ENCODE measurements around the gene NFASC.

The NFASC gene

DNA sequence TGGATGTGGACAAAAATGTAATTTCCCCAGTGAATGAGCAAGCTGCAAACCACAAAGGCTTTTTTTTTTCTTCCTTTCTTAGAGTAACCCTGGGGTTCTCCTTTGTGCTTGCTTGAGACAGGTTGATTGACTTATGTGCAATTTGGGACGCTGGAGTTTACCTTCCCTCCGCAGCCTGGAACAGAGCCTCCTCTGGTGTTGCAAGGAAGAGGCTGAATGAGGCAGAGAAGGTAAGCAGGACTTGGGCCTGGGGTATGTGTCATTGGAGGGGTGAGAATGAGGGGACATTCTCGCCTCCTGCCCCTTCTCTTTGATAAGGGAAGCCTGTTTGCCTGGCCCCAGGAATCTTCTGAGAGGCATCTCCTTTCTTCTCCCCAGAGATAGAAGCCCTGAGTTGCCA lies 49.8 kb downstream of the NFASC start:
- intact Hi-C loops (cut with DNase I) = no loop called here
- peak in 1 of 42 donors; percentile 36 for DNase-seq

DNA sequence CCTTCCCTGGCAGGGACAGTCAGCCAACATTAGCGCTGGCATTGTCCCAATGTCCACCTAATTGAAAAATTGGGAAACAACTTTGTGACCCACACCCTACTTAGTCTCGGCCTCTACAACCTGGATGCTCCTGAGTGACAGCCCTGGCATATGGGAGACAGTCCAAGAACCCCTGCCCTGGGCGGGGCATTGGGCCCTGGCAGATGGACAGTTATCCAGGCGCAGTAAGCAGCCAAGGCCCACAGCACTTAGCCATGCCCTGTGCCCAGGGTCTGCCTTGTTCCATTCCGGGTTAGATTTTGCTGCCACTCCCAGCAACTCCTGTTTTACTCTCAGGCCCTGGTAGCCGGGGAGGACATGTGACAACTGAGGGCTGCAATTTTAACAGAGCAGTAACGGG lies 50.3 kb downstream of the NFASC start:
- peak in 1 of 42 donors; percentile 42 for DNase-seq

DNA sequence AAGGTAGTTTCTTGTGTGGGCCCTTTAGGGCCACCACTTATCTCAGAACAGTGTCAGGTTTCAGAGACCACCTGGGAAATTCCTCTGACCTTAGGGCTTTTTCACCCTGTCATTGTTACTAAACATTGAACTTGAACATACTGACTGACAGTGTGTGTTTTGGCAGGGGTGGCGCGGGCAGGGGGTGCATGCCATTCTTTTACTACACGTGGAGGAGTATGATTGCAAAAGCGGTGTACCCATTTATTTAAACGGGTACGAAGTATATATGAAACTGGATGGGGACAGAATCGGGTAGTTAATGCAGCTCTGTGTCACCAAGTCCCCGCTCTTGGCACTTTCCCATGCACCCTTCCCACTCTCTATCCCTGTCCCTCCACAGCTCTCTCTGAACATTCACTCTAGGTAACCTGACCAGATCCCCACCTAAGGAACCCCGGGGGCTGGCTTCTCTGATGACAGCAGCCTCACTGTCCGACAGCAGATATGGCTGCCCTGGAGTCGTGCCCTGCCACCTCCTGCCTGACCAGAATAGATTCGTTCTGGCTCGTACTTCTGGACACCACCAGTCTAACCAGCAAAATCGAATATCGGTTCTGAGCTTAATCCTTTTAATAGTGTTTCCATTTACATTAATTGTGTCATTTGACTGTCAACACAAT lies 51.3 kb downstream of the NFASC start:
- DNase-seq = peak in 1 of 42 donors; percentile 50
- intact Hi-C loops (cut with DNase I) = no loop called here

More for the DNA sequence above, 50.3 kb downstream of the NFASC start:
- intact Hi-C loops (cut with DNase I) = no loop called here

DNA sequence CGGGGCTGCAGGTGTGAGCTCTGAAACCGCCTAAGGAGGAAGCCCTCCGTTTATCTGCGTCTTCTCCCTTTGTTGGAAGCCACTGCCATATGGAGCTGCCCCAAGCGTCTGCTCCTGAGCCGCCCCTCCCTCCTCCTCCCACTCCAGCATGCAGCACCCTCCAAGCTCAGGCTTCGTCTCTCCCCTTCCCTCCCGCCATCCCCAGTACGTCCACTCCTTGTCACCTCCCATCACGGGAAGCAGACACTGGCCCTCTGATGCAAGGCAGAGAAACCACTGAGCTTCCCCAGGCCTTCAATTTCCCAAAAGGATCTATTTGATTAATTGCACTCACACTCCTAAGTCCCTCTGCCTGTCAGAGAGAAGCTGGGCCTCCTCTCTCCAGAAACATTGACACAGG lies 52.5 kb downstream of the NFASC start:
- intact Hi-C loops (cut with DNase I) = no loop called here
- no peak for DNase-seq

DNA sequence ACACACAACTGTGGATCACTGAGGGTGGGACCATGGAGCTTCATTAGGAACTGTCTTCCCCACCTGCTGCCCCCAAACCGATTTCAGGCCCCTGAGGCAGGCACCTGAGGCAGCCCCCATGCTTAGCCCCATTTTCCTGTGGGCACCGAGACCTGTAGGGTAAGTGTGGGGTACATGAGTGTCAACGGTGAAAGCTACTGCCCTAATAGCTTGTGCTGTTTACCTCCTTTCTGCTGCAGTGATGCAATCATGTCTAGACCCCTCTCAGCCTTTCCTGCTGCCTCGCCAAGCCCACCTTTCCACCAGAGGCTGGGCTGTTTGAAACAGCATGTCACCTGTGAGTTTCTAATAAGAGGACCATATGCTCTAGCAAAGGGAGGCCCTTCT lies 53.0 kb downstream of the NFASC start:
- intact Hi-C loops (cut with DNase I) = no loop called here
- no peak for DNase-seq

DNA sequence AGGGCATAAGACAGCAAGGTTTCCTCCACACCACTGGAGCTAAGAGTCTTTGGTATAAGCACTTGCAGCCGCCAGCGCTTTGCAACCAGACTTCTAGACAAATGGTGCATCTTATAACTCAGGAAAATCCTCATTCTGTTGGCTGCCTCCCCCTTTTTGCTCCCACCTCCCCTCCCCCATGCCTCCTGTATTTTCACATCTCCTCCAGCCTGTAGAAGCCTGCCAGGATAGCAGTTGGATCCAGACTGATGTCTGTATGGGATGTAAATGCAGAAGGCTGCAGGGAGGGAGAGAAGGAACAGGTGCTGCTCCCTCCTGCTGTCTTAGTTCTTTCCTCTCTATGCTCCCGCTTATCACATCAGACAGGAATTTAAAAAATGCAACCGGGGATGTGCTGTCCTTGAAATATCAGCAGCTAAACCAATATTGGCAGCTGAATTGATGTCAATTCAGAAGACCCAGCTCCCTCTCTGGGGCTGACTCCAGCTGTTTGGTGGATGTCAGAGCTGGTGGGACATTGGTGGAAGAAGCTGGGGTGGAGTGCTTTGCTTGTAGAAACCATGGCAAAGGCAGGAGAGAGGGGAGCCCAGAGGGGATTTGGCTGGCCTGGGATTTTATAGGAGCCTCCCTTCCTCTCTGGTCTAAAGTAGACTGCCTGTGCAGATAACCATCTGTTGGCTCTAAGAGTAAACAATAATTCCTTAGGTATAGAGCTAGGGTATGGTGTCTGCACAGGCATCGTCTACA lies 53.5 kb downstream of the NFASC start:
- intact Hi-C loops (cut with DNase I) = no loop called here
- DNase-seq = no peak

DNA sequence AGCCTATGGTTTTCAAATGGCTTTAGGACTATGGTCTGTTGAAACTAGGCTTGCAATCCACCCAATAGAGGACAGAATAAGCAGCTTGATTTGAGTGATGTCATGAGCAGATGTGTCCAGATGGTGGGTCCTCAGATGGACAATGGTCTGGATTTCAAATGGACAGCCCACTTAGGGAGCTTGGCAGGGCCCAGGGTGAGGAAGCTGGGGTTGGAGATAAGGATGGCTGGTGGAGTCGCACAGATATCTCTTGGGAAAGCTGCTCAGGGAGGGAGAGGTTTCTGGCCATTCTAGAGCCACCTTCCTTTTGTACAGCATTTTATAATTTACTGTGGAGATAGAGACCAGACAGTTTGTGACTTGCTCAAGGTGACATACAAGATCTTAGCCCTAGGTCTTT lies 55.0 kb downstream of the NFASC start:
- intact Hi-C loops (cut with DNase I) = no loop called here

DNA sequence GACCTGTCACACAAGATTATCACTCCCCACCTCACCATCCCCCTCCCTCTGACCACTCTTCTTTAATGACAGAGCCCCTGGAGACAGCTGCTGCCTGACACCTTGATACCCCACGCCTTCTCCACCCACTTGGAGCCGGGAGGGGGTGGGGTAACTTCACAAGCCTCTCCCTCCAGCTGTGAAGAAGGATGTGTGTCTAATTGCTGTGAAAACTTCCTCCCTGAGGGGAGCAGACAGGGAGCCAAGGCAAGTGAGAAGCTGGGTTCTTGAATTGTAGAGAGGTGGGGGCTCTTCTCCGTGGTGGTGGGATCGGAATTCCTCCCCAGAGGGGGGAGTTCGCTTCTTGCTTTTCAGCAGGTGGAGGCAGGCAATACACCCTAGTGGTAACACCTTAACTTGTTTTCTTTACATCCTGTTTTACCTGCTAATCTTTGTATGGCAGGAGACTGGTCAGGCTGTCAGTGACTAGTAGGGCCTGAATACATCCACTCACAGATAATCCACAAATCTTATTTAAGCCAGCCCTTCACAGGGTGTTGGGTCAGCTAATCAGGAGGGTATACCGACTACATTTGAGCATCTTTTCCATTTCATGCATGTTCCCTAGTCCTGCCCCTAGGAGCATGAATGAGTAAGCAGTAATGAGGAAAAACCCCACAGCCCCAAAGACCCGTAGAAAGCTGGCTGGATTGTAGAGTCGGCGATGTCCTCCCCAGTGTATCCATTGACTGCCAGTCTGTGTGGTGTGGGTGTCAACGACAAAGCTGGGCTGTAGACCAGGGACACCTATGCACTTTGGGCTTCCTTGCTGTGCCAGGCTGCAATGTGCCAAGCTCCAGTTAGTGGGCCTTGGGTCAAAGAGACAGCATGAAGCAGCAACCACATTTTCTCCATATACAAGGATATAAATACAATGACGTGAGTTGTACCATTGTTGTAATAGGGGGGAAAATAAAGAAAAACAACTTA lies 57.3 kb downstream of the NFASC start:
- DNase-seq = peak in 3 of 42 donors; percentile 10 to 34 (median 25)
- intact Hi-C loops (cut with DNase I) = no loop called here

More for the DNA sequence above, 55.0 kb downstream of the NFASC start:
- DNase-seq = peak in 3 of 42 donors; percentile 24 to 57 (median 47)

DNA sequence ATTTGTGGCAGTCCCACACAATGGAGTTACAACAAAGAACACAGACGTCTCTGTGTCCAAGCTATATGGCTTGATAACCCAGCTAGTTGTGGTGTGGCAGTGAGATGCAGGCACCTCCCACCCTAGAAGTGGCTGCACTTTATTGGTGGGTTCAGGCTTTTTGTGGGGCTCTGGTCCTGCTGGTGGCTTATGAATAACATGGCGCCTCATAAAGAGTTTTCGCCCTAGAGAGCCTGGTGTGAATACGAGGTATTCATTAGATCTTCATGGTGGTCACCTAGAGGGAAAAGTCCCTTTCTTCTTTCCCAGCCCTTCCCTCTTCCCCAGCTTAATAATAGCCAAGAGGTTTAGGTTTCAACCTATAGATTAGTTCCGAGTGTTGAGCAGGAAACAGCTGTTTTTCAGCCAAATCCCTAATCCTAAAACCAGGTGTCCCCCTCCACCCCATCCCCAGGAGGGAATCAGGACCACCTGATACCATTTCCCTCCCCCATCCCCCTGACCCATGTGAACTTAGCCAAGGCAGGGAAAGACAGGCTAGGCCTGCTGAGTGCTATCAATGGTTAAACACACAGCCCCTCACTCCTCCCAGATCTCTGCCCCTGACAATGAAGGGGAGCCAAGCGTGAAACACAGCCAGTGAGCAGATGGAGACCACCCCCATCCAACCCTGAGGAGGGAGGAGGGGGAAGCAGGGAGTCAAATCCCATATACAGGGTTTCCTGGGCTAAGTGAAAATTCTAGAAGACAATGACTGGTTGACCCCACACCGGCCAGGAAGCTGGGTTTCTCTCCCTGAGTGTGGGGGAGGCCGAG lies 58.2 kb downstream of the NFASC start:
- peak in 4 of 42 donors; percentile 3 to 22 (median 14) for DNase-seq
- intact Hi-C loops (cut with DNase I) = no loop called here

DNA sequence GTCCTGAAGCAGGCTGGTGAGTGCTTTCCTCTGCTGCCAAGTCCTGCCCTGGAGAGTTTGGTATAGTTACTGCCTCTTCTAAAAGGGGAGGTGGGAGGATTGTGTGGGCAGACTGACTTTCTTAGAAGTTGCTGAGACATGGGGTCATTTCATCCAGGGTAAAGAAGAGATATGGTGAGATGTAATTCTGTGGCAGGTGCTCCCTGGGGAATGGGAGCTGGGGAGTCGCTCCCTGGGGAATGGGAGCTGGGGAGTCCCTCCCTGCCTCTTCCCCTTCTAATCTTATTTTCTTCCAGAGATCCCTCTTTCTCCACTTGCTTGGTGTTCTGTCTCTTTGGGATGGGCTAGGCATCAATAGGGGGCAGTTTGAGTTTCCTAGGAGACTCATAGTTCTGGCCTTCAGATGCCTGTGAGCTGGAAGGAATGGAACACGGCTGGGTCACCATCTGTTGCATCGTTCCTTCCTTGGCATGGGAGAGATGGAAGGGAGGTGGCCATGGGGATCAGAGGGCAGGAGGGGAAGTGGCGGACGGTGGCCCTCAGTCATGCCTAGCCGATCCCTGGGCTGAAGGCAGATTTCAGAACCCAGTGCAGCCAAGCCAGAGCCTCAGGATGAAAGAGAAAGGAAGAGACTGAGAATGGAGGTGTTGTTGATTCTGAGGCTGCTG lies 59.0 kb downstream of the NFASC start:
- peak in 4 of 42 donors; percentile 21 to 38 (median 22) for DNase-seq
- intact Hi-C loops (cut with DNase I) = no loop called here

DNA sequence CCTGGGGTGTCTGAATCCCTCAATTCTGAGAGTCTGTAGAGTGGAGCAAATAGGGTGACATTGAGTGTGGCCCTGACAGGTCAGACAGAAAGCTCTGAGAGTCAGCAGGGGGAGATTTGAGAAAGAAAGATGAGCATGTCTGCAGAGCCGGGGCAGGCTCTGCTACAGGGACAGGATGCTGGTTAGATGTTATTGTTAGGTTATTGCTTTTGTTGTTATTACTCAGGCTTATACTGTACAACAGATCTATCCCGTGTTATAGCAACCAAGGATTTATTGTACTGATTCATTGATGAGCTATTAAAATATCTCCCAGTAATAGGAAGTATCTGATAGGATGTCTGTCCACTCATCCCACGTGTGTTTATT lies 59.5 kb downstream of the NFASC start:
- intact Hi-C loops (cut with DNase I) = no loop called here
- peak in 2 of 42 donors; percentile 5 to 14 for DNase-seq

DNA sequence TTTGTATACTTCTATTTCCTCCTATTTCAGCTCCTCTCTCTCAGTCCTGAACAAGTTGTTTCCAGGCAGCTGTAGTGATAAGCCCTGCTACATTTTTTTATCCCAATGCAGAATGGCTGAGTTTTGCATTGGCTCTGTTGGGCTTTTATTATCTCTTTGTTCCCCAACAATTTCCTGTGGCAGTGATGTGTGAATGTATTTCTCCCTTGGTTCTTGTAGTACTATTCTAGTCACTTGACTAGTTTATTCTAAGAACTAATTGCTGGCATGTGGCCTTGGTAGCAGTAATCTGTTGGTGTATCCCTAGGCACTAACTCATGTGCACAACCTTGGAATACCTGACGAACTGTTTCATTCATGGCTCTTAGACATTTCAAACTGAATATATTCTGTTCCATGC lies 60.7 kb downstream of the NFASC start:
- intact Hi-C loops (cut with DNase I) = no loop called here
- peak in 1 of 42 donors; percentile 16 for DNase-seq

DNA sequence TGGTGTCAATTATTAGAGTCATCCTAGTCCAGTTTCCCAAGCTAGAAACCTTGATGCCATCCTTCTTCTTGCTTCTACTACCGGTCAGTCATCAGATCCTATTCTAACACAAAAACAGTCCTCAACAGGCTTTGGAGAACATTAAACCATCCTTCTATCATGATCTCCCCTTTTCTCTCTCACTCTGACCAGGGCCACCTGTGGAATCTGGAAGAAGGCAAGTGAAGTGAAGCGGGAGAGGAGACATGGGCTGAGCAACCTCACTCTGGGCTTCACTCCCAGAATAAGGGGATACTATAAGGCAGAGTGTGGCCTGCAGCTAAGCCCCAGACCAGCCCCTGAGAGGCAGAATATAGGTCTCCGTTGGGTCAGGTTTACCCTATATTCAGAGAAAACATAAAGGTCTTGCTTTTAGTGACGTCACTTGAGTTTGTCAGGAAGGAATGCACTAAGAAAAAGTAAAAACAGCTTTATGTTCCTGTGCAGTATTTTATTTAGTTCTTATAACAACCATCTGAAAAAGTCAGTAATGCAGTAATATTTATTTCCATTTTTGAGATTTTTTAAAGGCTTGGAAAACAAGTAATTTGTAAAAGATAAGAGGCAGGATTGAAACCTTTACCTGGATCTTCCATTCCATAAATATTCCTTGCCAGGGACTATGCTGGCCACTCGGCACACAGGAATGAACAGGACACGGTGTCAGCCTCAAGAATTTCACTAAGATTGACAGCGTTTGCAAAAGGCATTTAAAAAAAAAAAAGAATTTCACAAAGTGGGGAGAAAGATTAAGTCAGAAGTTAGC lies 61.3 kb downstream of the NFASC start:
- peak in 2 of 42 donors; percentile 5 to 8 for DNase-seq
- intact Hi-C loops (cut with DNase I) = no loop called here

DNA sequence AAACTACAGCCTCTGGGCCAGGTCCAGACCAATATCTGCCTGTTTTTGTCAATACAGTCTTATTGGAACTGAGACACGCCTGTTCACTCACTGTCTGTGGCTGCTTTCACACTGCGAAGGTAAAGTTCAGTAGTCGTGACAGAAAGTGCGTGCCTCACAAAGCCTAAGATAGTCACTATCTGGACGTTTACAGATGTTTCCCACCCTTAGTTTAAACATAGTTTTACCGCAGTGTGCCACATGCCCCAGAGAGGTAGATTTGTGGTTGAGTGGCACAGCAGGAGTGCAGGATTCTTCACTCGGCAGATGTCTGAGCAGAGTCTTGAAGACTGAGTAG lies 61.9 kb downstream of the NFASC start:
- no peak for DNase-seq
- intact Hi-C loops (cut with DNase I) = no loop called here

DNA sequence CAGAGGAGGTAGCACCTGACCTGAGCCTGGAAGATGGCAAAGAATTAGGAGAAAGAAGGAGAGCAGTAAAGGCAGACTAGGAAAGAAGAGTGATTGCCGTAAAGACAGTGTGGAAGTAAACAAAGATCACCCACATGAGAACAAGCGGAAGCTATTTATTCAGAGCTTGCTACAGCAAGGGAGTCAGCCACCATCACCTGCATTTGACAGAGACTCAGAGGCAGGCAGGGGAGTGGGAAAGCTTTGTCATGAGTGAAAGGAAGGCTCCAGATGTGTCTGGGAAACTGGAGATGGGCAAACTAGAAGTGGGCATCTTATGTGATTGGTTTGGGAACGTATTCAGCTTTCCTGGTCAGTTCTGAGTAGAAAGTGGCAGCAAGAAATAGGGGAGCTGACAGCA lies 64.5 kb downstream of the NFASC start:
- DNase-seq = no peak
- intact Hi-C loops (cut with DNase I) = no loop called here

DNA sequence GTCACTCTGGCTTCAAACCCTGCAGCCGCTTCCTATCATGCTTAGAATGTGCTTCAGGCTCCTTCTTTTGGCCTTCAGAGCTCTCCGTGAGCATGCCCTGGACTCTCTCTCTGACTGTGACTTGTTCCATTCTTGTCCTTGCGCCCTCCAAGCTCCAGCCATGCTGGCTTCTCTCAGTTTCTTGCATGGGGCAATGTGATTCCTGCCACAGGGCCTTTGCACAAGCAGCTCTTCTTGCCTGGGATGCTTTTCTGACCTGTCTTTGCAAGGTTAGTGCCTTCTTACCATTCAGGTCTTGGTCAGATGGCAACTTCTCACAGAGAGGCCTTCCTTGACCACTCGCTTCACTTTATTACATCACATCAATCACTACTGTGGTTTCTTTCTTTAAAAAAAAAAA lies 66.1 kb downstream of the NFASC start:
- DNase-seq = peak in 1 of 42 donors; percentile 17
- intact Hi-C loops (cut with DNase I) = no loop called here

DNA sequence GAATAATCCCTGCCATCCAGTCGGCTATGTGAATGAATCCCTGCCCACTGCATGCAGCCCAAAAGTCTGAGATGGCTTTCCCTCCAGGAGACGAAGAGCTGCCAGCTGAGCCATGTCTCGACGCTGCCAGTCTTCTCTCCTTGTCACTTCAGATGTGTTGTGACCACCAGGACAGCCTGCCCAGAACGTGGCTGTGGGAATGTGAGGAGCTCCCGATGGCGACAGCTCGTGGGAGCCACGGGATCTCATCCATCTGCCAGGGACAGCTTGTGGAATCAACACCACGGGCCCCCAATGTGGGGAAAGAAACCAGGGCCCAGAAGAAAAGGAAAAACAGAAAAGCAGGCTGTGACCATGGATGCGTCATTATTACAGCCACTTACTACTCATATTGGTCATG lies 67.2 kb downstream of the NFASC start:
- DNase-seq = peak in 2 of 42 donors; percentile 22 to 40
- intact Hi-C loops (cut with DNase I) = no loop called here

Data from head of caudate nucleus (tissue), 42 donors.